SK-N-SH (cell line): Measurements from ENCODE around the gene IFIT1. TPM values are rescaled to one million over a fixed set of nuclear protein-coding genes. Genes with fewer than 3 reads are reported as not detected.

Source experiments
- CTCF ChIA-PET: fragments of 300-600, 350-600 bp; formaldehyde crosslinking; extraction: SDS; loops from one replicate; lab custom pipeline; 2021; lab: Yijun Ruan, JAX
- POLR2A ChIA-PET: fragments of 350-600 bp; sonication (Branson Sonifier 250); formaldehyde crosslinking; extraction: SDS; loops from one replicate; lab custom pipeline; 2020; ENCODE audit warnings: antibody characterized with exemption, inconsistent platforms; lab: Yijun Ruan, JAX
- DNase-seq: peaks from one replicate; pipeline ENCODE4 v3.0.0; 2012
- H2AFZ ChIP-seq: fragments of 200-600 bp; sonication (generic); 2 replicates; pipeline ENCODE4 v1.8.1; 2016; ENCODE audit warnings: antibody characterized with exemption, mild to moderate bottlenecking, low read depth
- H3F3A ChIP-seq: fragments of 200-600 bp; sonication (generic); replicated peaks from 2 replicates; pipeline ENCODE3; 2016; ENCODE audit warnings: antibody characterized with exemption, mild to moderate bottlenecking; ENCODE audit not compliant: insufficient read depth
- H3K27ac ChIP-seq, 2 experiments: fragments of 200-500 bp in 1 of 2; fragments of 200-600 bp in 1 of 2; sonication (Bioruptor generic) in 1 of 2; sonication (generic), shearing (Covaris generic) in 1 of 2; 2 replicates each; pipeline versions ENCODE4 v1.5.1 to v1.6.1; 2014 to 2016; ENCODE audit warnings: low read depth in 2 of 2, inconsistent platforms in 1 of 2, low read length in 1 of 2, mild to moderate bottlenecking in 1 of 2, mixed read lengths in 1 of 2
- H3K27me3 ChIP-seq: fragments of 200-600 bp; sonication (generic), shearing (Covaris generic); 2 replicates; pipeline ENCODE4 v1.6.1; 2016; ENCODE audit warnings: mixed run types; ENCODE audit not compliant: insufficient read depth
- H3K36me3 ChIP-seq, 2 experiments: fragments of 200-500 bp in 1 of 2; fragments of 200-600 bp in 1 of 2; sonication (Bioruptor generic) in 1 of 2; sonication (generic) in 1 of 2; replicated peaks in 1 of 2; 2 replicates each; pipeline versions ENCODE3 to v1.5.1; 2014 to 2016; ENCODE audit warnings: low read length in 1 of 2, mild to moderate bottlenecking in 1 of 2; ENCODE audit not compliant: insufficient read depth in 2 of 2, control insufficient read depth in 1 of 2
- H3K4me1 ChIP-seq, 2 experiments: fragments of 200-500 bp in 1 of 2; fragments of 200-600 bp in 1 of 2; sonication (Bioruptor generic) in 1 of 2; sonication (generic), shearing (Covaris generic) in 1 of 2; 2 replicates each; pipeline versions ENCODE4 v1.5.1 to v1.6.1; 2014 to 2016; ENCODE audit warnings: low read depth in 1 of 2, low read length in 1 of 2, mixed run types in 1 of 2; ENCODE audit not compliant: insufficient read depth in 2 of 2, control insufficient read depth in 1 of 2
- H3K4me2 ChIP-seq: fragments of 200-600 bp; sonication (generic), shearing (Covaris generic); 2 replicates; pipeline ENCODE4 v1.6.1; 2017; ENCODE audit warnings: mixed run types
- H3K4me3 ChIP-seq, 2 experiments: fragments of 200-500 bp in 1 of 2; fragments of 200-600 bp in 1 of 2; sonication (Bioruptor generic) in 1 of 2; sonication (generic), shearing (Covaris generic) in 1 of 2; 2 replicates each; pipeline versions ENCODE4 v1.5.1 to v1.8.1; 2014 to 2016; ENCODE audit warnings: low read depth in 2 of 2, inconsistent platforms in 1 of 2, low read length in 1 of 2, mild to moderate bottlenecking in 1 of 2, mixed read lengths in 1 of 2, moderate library complexity in 1 of 2
- H3K79me2 ChIP-seq: fragments of 200-600 bp; sonication (generic); 2 replicates; pipeline ENCODE4 v1.8.1; 2017; ENCODE audit warnings: mild to moderate bottlenecking; ENCODE audit not compliant: insufficient read depth
- H3K9ac ChIP-seq: fragments of 200-600 bp; sonication (generic); 2 replicates; pipeline ENCODE4 v1.6.1; 2017; ENCODE audit warnings: mixed run types
- H3K9me2 ChIP-seq: fragments of 200-600 bp; sonication (generic); 2 replicates; pipeline ENCODE4 v1.6.1; 2017; ENCODE audit warnings: mixed run types
- H3K9me3 ChIP-seq: fragments of 200-600 bp; sonication (generic); 2 replicates; pipeline ENCODE4 v1.6.1; 2017; ENCODE audit warnings: mixed run types, mild to moderate bottlenecking, moderate library complexity
- H4K20me1 ChIP-seq: fragments of 200-600 bp; sonication (generic); 2 replicates; pipeline ENCODE4 v1.6.1; 2017; ENCODE audit warnings: mild to moderate bottlenecking, mixed run types; ENCODE audit not compliant: insufficient read depth
- ELF1 ChIP-seq: IDR thresholded peaks from 2 replicates; pipeline ENCODE4 v1.4.0; 2012
- EP300 ChIP-seq, 2 experiments: IDR thresholded peaks; 2 replicates each; pipeline versions ENCODE4 v1.4.0 to v1.6.1; 2012; ENCODE audit warnings: borderline replicate concordance in 1 of 2, low read depth in 1 of 2, low read length in 1 of 2
- FOSL2 ChIP-seq: IDR thresholded peaks from 2 replicates; pipeline ENCODE4 v1.4.0; 2012; ENCODE audit warnings: low read depth, mild to moderate bottlenecking, moderate library complexity, borderline replicate concordance
- GABPA ChIP-seq: IDR thresholded peaks from 2 replicates; pipeline ENCODE4 v1.4.0; 2012; ENCODE audit warnings: low read depth, mild to moderate bottlenecking
- GATA2 ChIP-seq: sonication (generic); formaldehyde crosslinking; IDR thresholded peaks from 2 replicates; pipeline ENCODE4 v1.5.0; 2020; ENCODE audit warnings: mild to moderate bottlenecking, missing genetic modification reagents
- JUND ChIP-seq: IDR thresholded peaks from 2 replicates; pipeline ENCODE4 v1.4.0; 2012
- POLR2AphosphoS5 ChIP-seq: IDR thresholded peaks from 2 replicates; pipeline ENCODE4 v1.6.1; 2012; ENCODE audit warnings: low read depth, low read length
- SIN3A ChIP-seq: IDR thresholded peaks from 2 replicates; pipeline ENCODE4 v1.6.1; 2012; ENCODE audit warnings: low read depth, mild to moderate bottlenecking, low read length, moderate library complexity, borderline replicate concordance
- TAF1 ChIP-seq: IDR thresholded peaks from 2 replicates; pipeline ENCODE4 v1.6.1; 2012; ENCODE audit warnings: low read depth, mild to moderate bottlenecking, low read length, moderate library complexity, borderline replicate concordance
- TCF12 ChIP-seq: IDR thresholded peaks from 2 replicates; pipeline ENCODE4 v1.4.0; 2012
- TEAD4 ChIP-seq: IDR thresholded peaks from 2 replicates; pipeline ENCODE4 v1.4.0; 2012; ENCODE audit warnings: mild to moderate bottlenecking, borderline replicate concordance; ENCODE audit not compliant: insufficient read depth
- WGBS: methylation state at CpG from one replicate; pipeline ENCODE4 v1.1.6; 2017; ENCODE audit warnings: low lambda C conversion rate; 5-methylcytosine and 5-hydroxymethylcytosine counted together
- polyA plus RNA-seq, 3 experiments: library from polyadenylated mRNA; depleted of rRNA; stranded (reverse); fragments of >200 nt; gene quantifications; 2 replicates each; pipeline ENCODE4 v1.2.3, GENCODE V29; 2012
- TF ChIP-seq, protein P1 (sequence below): IDR thresholded peaks from 2 replicates; pipeline ENCODE4 v1.4.0; 2012; ENCODE audit warnings: low read depth, borderline replicate concordance
- TF ChIP-seq, protein P2 (sequence below): IDR thresholded peaks from 2 replicates; pipeline ENCODE4 v1.4.0; 2012; ENCODE audit warnings: low read depth
- TF ChIP-seq, protein P3 (sequence below): fragments of 200-600 bp; sonication (generic); IDR thresholded peaks from 2 replicates; pipeline ENCODE4 v1.6.1; 2017; ENCODE audit warnings: antibody characterized with exemption, mild to moderate bottlenecking, moderate library complexity
- TF ChIP-seq, protein P4 (sequence below): fragments of 150-350 bp; IDR thresholded peaks from 2 replicates; pipeline ENCODE4 v1.6.1; 2017; ENCODE audit warnings: antibody characterized with exemption, low read length, low read depth, borderline replicate concordance

IFIT1 gene
- polyA plus RNA-seq, 1 of the 3 experiments (the other 2 are of a cell fraction), result 4.4 TPM

DNA sequence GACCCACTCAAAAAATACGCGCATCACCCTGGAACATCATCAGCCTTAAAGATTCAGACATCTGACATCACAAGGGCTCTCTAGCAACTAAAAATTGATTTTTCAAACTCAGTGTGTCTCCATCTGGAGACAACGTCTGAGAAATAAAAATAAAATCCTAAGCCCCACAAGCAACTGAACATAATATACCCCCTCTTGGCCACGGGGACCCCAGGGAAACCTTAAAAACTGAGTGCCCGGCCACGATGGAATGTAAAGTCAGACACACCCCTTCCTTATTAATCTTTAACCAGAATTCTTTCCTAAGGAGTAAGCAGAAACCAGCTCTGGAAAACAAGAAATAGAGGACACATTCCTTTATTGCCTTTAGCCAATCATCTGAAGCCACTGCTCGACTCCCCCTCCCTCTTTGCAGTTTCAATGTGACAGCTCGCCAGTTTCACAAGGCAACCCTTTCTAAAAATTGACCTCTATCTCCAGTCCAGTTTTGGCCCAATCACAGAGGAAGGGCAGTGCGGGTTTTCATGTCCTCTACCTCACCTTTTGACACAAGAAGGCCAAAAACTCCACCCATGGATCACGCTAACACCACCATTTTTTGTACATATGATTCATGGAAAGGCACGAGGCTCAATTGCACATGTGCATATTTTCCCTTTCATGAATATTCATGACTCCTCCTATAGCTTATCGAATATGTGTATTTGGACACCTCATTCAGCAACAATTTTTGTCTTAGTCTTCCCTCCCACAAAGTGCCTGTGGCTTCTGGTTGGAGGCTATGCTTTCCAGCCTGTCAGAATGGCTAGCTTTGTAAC lies 40.4 kb upstream of the IFIT1 start:
- H3K27me3 ChIP-seq, result no peaks in the 10 kb centered on the region
- H3K4me3 ChIP-seq, result peak overlapping the region in 1 of 2 experiments; percentile 21; a peak in 1 of 4 replicates
- H4K20me1 ChIP-seq, result no peaks in the 10 kb centered on the region
- CTCF ChIA-PET, result interaction anchor here (1.3 to 2.9 kb wide), 2 partner anchors 17 to 69 kb away, joined by 3 to 13 read pairs; no protein-coding TSS in a partner anchor
- H2AFZ ChIP-seq, result peak overlapping the region; percentile 70
- 39% methylated on average over 12 of the region's 12 CpGs for WGBS
- H3K9me3 ChIP-seq, result no peaks in the 10 kb centered on the region
- no peaks in the 10 kb centered on the region for H3K79me2 ChIP-seq
- peaks cover 18% of the 10 kb centered on the region for H3F3A ChIP-seq
- POLR2A ChIA-PET, result no interaction called here
- peaks cover 0 to 37% of the 10 kb centered on the region in 2 experiments; a peak in 3 of 4 replicates for H3K4me1 ChIP-seq
- no peaks in the 10 kb centered on the region for H3K36me3 ChIP-seq
- peak overlapping the region; percentile 46 for H3K4me2 ChIP-seq
- H3K9ac ChIP-seq, result peak overlapping the region; percentile 42
- no peak for DNase-seq
- H3K9me2 ChIP-seq, result no peaks in the 10 kb centered on the region
- TF ChIP-seq POLR2AphosphoS5 (no peak), FOSL2 (peak; percentile 64), SIN3A (0 out of 2 replicates have a peak, but pooled peaks have one; percentile 34), JUND (peak; percentile 17; the same call in 1 of the 2 replicates), EP300 (IDR thresholded peaks at IDR 0.05; ENCODE audit: borderline replicate concordance in 1 of 2, low read depth in 1 of 2, low read length in 1 of 2) (no peak), GATA2 (CRISPR knock-in tag) (no peak), TCF12 (peak; percentile 36; the same call in 1 of the 2 replicates), TEAD4 (0 out of 2 replicates have a peak, but pooled peaks have one; percentile 25)
- TF ChIP-seq, protein P1, sequence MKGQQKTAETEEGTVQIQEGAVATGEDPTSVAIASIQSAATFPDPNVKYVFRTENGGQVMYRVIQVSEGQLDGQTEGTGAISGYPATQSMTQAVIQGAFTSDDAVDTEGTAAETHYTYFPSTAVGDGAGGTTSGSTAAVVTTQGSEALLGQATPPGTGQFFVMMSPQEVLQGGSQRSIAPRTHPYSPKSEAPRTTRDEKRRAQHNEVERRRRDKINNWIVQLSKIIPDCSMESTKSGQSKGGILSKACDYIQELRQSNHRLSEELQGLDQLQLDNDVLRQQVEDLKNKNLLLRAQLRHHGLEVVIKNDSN, result no peak
- TF ChIP-seq, protein P2, sequence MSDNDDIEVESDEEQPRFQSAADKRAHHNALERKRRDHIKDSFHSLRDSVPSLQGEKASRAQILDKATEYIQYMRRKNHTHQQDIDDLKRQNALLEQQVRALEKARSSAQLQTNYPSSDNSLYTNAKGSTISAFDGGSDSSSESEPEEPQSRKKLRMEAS, result peak; percentile 83
- H3K27ac ChIP-seq, result peak overlapping the region; percentile 77 to 79

DNA sequence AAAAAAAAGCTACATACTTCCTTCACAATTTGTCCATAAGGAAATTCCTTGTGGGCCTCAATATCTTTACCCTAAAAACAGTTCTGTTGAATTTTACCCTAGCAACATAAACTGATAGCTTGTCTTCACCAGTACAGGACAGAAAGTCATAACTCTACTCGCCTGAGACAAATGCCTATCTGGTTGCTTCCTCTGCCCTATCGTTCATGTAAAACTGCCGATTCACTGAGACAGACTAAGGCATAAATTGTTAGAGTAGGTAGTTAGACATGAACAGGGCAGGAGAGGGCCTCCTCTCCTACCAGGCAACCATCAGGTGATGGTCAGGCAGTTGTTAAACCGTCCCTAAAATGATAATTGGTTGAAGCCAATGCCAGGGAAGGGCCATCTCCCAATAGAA lies 39.6 kb upstream of the IFIT1 start:
- no peaks in the 10 kb centered on the region for H3K27me3 ChIP-seq
- no peaks in the 10 kb centered on the region for H3K36me3 ChIP-seq
- peaks cover 0 to 34% of the 10 kb centered on the region in 2 experiments; a peak in 3 of 4 replicates for H3K4me1 ChIP-seq
- H3K4me3 ChIP-seq, result no peak overlapping the region
- no peaks in the 10 kb centered on the region for H4K20me1 ChIP-seq
- H3K4me2 ChIP-seq, result peak overlapping the region; percentile 46; the same call in 1 of the 2 replicates
- H3F3A ChIP-seq, result peaks cover 18% of the 10 kb centered on the region
- H2AFZ ChIP-seq, result peak overlapping the region; percentile 70
- DNase-seq, result no peak
- POLR2A ChIA-PET, result no interaction called here
- peak overlapping the region; percentile 13; the same call in 1 of the 2 replicates for H3K9ac ChIP-seq
- peak overlapping the region; percentile 77 to 79; a peak in 3 of 4 replicates for H3K27ac ChIP-seq
- H3K9me2 ChIP-seq, result no peaks in the 10 kb centered on the region
- H3K9me3 ChIP-seq, result no peaks in the 10 kb centered on the region
- TF ChIP-seq TAF1 (no peak), GABPA (no peak), EP300 (IDR thresholded peaks at IDR 0.05; ENCODE audit: borderline replicate concordance in 1 of 2, low read depth in 1 of 2, low read length in 1 of 2) (no peak), ELF1 (no peak)
- TF ChIP-seq, protein P3, sequence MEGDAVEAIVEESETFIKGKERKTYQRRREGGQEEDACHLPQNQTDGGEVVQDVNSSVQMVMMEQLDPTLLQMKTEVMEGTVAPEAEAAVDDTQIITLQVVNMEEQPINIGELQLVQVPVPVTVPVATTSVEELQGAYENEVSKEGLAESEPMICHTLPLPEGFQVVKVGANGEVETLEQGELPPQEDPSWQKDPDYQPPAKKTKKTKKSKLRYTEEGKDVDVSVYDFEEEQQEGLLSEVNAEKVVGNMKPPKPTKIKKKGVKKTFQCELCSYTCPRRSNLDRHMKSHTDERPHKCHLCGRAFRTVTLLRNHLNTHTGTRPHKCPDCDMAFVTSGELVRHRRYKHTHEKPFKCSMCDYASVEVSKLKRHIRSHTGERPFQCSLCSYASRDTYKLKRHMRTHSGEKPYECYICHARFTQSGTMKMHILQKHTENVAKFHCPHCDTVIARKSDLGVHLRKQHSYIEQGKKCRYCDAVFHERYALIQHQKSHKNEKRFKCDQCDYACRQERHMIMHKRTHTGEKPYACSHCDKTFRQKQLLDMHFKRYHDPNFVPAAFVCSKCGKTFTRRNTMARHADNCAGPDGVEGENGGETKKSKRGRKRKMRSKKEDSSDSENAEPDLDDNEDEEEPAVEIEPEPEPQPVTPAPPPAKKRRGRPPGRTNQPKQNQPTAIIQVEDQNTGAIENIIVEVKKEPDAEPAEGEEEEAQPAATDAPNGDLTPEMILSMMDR, result no peak
- TF ChIP-seq, protein P4, sequence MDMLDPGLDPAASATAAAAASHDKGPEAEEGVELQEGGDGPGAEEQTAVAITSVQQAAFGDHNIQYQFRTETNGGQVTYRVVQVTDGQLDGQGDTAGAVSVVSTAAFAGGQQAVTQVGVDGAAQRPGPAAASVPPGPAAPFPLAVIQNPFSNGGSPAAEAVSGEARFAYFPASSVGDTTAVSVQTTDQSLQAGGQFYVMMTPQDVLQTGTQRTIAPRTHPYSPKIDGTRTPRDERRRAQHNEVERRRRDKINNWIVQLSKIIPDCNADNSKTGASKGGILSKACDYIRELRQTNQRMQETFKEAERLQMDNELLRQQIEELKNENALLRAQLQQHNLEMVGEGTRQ, result no peak
- 97% methylated on average over 4 of the region's 4 CpGs for WGBS
- CTCF ChIA-PET, result interaction anchor here (1.3 to 2.9 kb wide), 2 partner anchors 16 to 70 kb away, joined by 3 to 13 read pairs; no protein-coding TSS in a partner anchor
- no peaks in the 10 kb centered on the region for H3K79me2 ChIP-seq
